A549 (cell line): Measurements from ENCODE around the gene FBXW2.

Experiments
- MAZ ChIP-seq: fragments of 150-350 bp; IDR thresholded peaks from 2 replicates; pipeline ENCODE4 v1.6.1; 2014; ENCODE audit warnings: antibody characterized with exemption, low read depth, low read length, borderline replicate concordance
- POLR2A ChIP-seq: IDR thresholded peaks from 2 replicates; pipeline ENCODE4 v1.6.1; 2012; ENCODE audit warnings: mild to moderate bottlenecking, low read length
- RAD21 ChIP-seq, 2 experiments: fragments of >200 bp in 1 of 2; sonication (Bioruptor Twin) in 1 of 2; formaldehyde crosslinking in 1 of 2; IDR thresholded peaks in 1 of 2; conservative IDR thresholded peaks in 1 of 2; 2 replicates in 1 of 2; 3 replicates in 1 of 2; pipeline ENCODE4 v1.6.1; 2012 to 2018; ENCODE audit warnings: inconsistent platforms in 1 of 2
- RNF2 ChIP-seq: fragments of 200-600 bp; sonication (generic); IDR thresholded peaks from 2 replicates; pipeline ENCODE4 v1.6.1; 2016; ENCODE audit warnings: low read depth, mild to moderate bottlenecking, antibody characterized with exemption, moderate library complexity, borderline replicate concordance
- TFCP2L1 ChIP-seq: fragments of 250-450 bp; sonication (Bioruptor Pico); IDR thresholded peaks from 2 replicates; pipeline ENCODE4 v1.5.0; 2021; ENCODE audit warnings: mild to moderate bottlenecking
- ZFP36 ChIP-seq: fragments of 450-650 bp; IDR thresholded peaks from 2 replicates; pipeline ENCODE4 v1.6.1; 2014; ENCODE audit warnings: borderline replicate concordance; ENCODE audit not compliant: partially characterized antibody
- ZSCAN20 ChIP-seq: fragments of 250-450 bp; sonication (Bioruptor Pico); IDR thresholded peaks from 2 replicates; pipeline ENCODE4 v1.8.0; 2022; ENCODE audit warnings: mild to moderate bottlenecking, moderate library complexity
- TF ChIP-seq, protein P1 (sequence below): fragments of >200 bp; sonication (Bioruptor Twin); formaldehyde crosslinking; IDR thresholded peaks from 3 replicates; pipeline ENCODE4 v1.5.1; 2016
- TF ChIP-seq, protein P2 (sequence below): IDR thresholded peaks from 2 replicates; pipeline ENCODE4 v1.6.1; 2012
- TF ChIP-seq, protein P3 (sequence below): fragments of 200-600 bp; sonication (generic); IDR thresholded peaks from 2 replicates; pipeline ENCODE4 v1.6.1; 2016; ENCODE audit warnings: antibody characterized with exemption, mild to moderate bottlenecking, moderate library complexity

DNA sequence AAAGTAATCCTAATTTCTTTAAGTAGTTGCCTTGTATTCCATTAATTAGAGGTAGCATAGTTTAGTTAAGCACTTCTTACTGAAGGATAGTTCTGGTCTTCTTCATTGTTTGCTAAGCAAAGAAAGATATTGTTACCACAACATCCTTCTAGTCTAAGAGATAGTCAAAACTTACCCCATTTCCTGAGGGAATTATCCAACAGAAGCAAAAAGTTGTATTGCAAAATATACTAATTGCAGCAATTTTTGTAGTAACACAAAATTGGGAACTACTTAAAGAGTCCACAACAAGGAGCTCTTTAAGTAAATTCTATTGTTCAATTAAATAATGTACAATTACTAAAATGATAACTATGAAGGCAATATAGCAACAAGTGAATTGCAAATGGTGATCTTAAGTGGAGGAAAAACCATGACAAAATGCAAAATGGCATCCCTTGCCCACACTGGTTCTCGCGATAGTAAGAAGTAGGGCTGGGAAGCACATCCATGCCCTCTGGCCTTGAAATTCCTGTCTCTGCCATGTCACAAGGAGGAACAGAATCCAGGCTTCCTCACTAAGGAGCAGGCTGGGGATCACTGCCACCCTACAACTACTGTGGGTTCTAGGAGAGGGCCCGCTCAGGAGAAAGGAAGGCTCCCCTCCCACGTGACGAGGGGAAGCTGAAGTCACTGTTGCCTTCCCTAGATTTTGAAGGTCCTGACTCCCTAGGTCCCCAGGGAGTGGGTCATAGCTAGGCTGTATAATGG, 55.6 kb downstream of the FBXW2 start:
- TF ChIP-seq, protein P1, sequence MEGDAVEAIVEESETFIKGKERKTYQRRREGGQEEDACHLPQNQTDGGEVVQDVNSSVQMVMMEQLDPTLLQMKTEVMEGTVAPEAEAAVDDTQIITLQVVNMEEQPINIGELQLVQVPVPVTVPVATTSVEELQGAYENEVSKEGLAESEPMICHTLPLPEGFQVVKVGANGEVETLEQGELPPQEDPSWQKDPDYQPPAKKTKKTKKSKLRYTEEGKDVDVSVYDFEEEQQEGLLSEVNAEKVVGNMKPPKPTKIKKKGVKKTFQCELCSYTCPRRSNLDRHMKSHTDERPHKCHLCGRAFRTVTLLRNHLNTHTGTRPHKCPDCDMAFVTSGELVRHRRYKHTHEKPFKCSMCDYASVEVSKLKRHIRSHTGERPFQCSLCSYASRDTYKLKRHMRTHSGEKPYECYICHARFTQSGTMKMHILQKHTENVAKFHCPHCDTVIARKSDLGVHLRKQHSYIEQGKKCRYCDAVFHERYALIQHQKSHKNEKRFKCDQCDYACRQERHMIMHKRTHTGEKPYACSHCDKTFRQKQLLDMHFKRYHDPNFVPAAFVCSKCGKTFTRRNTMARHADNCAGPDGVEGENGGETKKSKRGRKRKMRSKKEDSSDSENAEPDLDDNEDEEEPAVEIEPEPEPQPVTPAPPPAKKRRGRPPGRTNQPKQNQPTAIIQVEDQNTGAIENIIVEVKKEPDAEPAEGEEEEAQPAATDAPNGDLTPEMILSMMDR: no peak
- TF ChIP-seq RNF2 (no peak), ZFP36 (no peak), ZSCAN20 (CRISPR knock-in tag) (no peak), RAD21 (conservative IDR thresholded peaks at IDR 0.05 in 1 of 2, IDR thresholded peaks at IDR 0.05 in 1 of 2) (no peak), POLR2A (no peak), TFCP2L1 (CRISPR knock-in tag) (no peak), MAZ (no peak)
- TF ChIP-seq, protein P2, sequence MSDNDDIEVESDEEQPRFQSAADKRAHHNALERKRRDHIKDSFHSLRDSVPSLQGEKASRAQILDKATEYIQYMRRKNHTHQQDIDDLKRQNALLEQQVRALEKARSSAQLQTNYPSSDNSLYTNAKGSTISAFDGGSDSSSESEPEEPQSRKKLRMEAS: no peak
- TF ChIP-seq, protein P3, sequence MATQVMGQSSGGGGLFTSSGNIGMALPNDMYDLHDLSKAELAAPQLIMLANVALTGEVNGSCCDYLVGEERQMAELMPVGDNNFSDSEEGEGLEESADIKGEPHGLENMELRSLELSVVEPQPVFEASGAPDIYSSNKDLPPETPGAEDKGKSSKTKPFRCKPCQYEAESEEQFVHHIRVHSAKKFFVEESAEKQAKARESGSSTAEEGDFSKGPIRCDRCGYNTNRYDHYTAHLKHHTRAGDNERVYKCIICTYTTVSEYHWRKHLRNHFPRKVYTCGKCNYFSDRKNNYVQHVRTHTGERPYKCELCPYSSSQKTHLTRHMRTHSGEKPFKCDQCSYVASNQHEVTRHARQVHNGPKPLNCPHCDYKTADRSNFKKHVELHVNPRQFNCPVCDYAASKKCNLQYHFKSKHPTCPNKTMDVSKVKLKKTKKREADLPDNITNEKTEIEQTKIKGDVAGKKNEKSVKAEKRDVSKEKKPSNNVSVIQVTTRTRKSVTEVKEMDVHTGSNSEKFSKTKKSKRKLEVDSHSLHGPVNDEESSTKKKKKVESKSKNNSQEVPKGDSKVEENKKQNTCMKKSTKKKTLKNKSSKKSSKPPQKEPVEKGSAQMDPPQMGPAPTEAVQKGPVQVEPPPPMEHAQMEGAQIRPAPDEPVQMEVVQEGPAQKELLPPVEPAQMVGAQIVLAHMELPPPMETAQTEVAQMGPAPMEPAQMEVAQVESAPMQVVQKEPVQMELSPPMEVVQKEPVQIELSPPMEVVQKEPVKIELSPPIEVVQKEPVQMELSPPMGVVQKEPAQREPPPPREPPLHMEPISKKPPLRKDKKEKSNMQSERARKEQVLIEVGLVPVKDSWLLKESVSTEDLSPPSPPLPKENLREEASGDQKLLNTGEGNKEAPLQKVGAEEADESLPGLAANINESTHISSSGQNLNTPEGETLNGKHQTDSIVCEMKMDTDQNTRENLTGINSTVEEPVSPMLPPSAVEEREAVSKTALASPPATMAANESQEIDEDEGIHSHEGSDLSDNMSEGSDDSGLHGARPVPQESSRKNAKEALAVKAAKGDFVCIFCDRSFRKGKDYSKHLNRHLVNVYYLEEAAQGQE: no peak
